ENCODE results near the gene IPCEF1.
A peak's percentile ranks its signal among the peaks of the same experiment; 100 is the strongest.

Gene IPCEF1

DNA sequence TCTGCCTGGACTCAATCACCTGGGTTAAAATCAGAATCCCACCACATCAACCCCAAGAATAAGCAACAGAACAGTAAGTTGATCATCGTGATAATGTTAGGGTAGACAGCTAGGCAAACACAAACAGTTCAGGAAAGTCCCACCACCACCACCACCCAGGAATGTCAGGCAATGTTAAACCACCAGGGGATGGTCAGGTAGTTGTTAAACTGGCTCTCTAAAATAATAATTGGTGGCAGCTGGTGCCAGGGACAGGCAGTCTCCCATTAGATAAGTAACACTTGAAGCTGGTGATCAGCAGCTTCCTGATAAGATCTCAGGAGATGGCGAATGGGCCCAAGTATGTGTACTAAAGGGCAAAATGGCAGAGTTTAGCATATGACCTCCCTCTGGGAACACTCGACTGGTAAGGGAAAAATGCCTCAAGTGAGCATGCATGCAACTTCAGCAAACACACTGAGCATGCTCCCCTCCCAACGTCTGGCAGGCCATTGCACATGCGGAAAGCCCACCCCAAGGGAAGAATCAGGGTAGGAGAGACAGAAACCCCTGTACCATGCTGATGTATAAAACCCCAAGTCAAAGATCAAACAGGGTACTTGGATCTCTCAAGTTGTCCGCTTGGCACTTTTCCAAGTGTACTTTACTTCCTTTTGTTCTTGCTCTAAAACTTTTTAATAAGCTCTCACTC, 66.6 kb downstream of the IPCEF1 start:
- DNase-seq: no peak

DNA sequence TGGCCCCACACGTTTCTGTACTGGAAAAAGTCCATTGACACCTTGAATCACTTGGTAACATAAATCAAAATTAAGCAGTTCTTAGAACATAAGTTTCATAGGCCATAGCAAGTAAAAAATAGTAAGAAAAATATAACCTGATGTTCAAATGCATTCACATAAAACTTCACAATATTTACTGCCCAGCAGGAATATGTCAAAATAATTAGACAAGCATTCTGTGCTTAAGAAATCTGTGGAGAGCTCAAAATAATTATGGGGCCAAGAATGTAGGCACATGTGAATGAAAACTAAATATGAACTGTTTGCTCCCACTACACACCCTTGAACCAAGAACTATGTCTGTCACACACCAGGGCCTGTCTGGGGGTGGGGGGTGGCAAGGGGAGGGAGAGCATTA, 70.8 kb downstream of the IPCEF1 start:
- DNase-seq: no peak

DNA sequence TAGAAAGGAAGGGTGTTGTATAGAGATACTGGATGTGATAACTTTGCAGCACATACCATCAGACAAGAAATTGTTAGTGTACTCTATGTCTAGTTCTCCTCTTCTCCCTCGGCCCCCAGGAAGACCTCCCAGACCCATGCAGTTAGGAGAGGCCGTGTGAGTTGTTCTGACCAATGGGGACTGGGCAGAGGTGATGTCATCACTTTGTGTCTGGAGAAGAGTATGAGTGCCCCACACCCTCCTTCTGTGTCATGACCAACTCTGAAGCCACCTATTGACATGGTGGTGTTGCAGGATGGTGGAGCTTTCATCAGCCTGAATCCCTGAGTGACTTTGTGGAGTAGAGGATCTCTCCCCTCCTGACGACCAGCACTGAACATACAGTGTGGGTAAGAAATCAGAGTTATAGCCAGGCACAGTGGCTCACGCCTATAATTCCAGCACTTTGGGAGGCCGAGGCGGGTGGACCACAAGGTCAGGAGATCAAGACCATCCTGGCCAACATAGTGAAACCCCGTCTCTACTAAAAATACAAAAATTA, 72.2 kb downstream of the IPCEF1 start:
- DNase-seq: no peak

DNA sequence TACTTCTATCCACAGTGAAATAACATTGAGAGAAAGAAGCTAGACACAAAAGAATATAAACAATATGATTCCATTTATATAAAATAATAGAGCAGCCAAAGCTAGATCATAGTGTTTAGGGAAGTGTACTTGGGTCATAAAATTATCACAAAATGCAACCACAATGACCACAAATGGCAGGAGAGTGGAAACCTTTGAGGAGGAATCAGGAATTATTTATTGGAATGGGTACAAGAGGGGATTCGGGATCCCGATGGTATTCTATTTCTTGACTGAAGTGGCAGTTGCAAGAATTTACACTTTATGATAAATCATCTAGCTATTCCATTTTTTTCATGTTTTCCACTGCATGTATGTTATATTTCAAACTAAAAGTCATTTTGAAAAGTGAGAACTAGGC, 76.1 kb downstream of the IPCEF1 start:
- DNase-seq: no peak

DNA sequence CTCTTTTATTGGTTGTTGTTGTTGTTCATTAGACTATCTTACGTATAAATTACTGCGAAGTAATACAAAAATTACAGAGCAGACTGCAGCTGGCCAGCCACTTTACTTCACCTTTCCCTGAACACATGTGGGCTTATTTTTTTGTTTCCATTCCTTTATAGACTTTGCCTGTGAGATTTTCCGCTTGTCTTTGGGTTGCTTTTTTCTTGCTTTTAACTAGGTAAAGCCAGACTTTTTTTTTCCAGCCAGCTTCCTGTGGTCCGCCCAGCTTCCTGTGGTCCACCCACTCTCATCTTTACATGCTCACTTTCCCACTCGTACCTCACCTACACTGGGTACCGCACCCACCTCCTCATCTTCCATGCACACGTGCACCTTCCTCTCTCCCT, 79.0 kb downstream of the IPCEF1 start:
- no peak for DNase-seq

DNA sequence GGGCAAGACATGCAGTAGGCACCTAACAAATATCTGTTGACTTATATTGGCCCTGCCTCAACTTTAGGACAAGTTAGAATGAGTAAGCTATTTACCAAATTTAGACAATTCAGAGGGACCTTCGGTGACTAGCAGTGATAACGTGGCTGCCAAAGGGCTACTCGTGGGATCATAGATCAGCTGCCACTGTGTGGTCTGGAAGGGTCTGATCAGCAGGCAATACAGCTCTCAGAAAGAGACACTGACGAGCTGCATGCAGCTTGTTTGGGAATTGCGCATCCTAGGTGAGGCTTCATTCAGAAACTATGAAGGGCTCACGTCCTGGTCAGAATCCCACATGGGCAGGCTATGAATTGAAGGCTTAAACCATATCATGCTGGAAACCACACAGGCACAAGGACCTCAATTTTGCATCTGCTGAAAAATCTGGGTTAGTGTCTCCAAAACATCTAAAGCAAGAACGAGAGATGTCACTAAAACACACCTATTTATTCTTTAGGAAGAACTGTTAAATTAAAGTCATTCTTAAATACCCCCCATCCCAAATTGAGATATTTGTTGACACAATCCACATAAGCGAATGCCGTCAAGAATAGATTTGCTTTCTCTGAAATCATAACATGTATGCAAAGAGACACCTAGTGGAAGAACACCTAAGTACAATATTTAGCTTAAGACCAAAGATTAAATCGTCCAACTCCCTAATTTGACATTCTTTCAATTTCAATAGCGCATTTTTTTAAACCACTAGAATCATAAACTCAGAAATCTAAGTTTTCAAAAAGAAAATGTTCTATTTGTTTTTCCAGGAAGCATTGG, 79.6 kb downstream of the IPCEF1 start:
- peak in 1 of 2 donors; percentile 77 for DNase-seq

DNA sequence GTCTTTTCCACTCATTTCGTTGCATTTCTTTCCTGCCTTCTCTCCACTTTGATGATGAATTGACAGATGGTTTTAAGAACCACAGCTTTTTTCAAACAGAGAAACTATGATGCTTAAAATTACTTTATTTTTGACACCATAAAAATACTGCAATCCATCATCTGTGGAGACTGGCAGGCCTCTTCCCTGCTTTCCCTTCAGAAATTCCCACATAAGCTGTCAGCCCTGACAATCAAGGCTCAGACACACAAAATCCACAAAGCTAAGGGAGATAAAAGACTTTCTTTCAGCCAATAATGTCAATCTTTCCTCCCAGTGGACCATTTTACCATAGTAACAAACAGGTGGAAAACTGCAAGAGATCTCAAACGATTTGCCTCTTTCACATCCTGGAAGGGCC, 82.4 kb downstream of the IPCEF1 start:
- DNase-seq: no peak

DNA sequence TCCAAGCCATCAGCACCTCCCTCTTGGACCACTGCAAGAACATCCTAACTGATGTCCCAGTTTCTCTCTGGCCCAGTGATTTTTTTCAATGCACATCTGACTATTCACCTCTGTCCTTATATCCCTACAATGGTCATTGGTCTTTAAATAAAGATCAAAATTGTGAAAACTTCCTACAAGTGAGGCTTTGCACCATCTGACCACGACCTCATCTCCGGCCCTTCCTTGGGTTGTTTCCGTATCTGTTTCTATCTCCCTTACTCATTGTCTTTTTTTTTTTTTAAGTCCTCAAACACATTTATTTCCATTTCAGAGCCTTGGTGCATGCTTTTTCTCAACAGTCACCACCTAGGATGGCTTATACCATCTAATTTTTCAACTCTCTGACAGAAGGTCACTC, 88.1 kb downstream of the IPCEF1 start:
- no peak for DNase-seq

DNA sequence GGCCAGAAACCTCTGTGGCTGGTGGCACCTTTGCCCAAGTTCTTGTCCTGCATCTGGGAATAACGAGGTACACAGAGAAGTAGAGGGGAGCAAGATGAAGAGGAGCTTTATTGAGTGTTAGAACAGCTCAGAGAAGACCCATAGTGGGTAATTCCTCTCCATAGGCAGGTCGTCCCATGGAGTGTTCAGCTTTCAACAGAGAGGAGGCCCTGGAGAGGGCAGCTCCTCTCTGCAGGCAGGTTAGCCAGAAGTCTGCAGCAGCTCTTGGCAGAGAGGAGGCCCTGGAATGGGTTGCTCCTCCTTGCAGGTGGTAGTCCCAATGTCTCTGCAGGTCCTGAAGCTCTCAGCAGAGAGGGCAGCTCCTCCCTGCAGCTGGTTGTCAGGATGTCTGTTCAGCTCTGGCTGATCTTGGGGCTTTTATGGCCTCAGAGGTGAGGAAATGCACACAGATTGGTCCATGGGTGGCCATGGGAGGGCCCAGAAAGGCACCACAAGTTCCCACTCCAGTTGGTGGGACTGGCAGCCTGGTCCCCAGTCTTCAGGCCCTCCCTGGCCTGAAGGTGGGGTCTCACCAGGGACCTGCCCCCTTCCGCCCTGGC, 89.0 kb downstream of the IPCEF1 start:
- DNase-seq: no peak

DNA sequence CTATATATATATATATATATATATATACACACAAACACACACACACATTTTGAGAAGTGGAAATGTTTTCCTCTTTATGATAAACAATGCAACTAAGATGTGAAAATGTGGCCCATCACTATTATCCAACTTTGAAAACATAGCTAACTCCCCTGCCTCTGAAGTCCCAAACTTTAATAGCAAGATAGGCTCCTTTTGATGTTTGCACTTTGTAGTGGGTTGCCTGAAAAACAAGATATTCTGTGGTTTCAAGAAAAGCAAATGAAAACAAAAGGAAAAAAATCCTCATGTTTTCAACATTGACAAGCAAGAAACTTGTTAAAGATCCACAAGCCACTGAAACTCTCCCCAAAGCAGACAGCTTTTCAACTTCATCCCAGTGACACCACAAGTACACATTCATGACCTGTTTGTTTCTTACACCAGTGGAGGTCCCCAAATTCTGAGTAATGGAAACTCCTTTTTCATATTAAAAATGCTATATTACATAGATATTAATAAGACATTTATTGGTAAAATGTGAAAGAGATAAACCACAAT, 90.0 kb downstream of the IPCEF1 start:
- DNase-seq: no peak

DNA sequence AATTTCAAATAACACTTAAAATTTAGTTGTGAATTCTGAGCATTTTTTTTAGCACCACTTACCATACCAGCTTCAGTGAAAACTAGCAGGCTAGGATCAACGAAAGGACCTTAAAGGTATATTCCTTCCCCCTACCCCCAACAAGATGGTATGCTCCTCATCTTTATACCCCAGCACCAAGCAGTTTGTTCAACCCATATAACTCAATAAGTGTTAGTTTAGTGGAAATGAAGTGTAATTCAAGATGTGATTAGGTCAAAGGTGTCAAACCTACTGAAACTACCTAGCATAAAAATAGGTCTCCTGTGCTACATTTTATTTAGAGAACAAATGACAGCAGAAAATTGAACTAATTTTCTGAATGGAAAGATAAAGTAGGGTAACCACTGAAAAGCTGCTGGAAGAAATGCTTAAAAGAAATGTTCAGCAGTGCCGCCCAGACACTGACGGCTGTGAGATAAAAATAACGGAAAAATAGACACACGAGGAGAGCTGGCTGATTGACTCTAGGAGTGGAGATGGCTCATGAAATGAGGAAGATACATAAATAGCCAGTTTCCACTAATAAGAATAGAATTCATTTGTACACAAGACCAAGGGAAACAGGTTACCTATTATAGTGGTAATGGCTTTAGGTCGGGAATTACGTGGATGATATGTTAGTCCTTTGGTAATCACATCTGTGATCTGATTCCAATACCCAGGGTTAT, 94.8 kb downstream of the IPCEF1 start:
- no peak for DNase-seq

DNA sequence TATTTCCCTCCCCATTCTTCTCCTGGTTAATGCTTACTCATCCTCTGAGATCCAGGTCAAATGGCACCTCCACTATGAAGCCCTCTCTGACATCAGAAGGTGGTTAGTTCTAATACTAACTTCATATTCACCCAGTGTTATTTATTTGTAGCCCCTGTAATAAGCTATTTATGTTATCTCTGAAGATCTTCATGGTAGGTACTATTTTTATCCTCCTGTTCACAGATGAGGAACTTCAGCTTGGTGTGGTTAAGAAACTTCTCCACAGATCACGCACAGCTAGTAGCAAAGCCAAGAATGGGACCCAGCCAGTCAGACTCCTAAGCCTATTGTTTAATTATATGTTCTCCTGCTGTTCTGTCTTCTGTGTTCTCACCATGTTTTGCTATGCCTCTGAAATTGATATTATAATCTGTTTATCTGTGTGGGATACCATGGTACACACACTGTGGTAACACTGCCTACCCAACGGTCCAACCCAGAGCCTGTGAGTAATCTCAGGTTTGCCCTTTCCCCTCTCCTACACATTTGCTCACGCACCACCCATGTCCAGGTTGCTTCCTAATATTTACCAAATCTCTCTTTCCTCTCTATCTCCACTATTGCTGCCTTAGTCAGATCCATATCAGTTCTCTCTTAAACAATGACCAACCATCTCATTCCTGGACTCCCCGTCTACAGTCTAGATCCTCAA, 98.4 kb downstream of the IPCEF1 start:
- no peak for DNase-seq

DNA sequence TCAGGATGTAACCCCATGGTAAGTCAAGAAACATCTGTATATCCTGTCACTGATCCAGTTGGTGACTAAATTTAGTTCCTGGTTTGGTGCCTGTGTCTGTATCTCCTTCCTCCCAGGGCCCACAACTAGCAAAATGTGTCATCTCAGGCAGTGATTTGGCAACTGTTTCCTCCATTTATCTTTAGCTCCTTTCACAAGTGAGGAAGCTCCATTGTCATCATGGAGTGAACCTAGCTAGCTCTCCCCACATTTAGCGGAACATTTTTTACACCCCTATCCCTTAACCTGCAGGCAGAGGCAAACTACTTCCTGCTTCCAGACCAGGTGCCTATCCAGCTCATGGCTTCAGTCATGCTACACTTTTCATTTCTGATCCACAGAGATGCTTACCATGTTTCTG, 99.5 kb downstream of the IPCEF1 start:
- DNase-seq: peak in 1 of 2 donors; percentile 42

DNA sequence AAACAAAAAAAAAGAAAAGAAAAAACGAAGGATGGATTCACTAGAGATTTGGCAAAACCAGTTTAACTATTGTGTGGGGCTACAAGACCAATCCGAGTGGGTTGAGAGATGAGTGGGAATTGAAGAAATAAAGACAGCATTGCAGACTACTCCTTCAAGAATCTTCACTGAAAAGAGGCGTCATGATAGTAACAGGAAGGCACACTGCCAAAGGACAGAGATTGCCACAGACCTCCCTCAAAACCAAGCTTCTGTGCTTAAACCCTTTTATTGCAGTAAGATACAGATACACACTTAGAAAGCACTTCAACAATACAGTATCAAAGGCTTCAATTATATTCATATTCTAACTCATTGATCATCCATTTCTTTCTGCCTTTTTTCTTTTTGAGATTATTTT, 103.9 kb downstream of the IPCEF1 start:
- no peak for DNase-seq

DNA sequence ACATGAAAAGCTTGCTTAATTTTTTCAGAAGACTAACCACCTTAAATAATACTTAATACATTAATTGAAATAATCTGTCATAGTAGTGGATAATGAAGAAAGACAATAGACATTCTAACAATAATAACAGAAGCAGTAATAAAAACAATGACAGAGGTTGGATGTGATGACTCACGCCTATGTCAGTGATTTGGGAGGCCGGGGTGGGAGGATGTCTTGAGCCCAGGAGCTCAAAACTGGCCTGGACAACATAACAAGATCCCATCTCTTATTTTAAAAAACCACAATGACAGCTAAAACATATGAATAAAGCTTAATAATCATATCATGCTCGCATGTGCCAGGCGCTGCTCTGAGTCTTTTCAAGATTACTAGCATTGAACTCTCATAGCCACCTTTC, 105.5 kb downstream of the IPCEF1 start:
- no peak for DNase-seq

DNA sequence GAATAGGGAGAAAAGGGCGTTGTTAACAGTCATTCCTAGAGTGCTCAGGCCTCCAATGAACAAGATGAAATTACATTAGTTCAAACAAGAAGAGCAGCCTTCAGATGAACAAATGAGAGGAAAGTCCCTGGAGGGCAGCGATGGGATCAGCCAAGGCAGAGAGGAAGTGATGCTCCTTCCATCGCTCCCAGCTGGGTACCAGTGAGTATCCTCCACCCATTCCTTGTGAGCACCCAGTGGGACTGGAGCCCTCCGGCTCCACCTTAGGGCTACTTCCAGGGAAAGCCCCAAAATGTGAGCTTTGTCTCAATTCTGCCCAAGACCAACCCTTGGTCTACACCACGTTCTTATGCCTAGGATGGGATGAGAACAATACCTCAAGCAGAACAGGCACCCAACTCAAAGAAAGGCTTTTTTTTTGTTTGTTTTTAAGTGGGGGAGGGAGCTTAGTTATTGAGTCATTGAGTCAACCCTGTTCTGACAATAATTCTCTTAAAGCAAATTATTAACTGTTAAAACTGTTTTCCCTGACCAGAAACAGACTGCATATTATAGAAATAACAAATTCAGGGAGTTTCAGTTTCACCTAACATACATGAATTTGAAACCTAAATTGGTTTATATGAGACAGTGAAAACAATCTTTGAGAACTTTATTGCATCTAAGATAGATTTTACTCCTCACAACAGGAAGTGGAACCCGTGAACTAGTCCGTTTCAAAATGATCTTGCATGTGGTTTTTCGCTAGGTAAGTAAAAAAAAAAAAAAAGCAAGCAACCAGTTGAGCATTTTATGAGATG, 106.9 kb downstream of the IPCEF1 start:
- peak; percentile 30 to 77 for DNase-seq

DNA sequence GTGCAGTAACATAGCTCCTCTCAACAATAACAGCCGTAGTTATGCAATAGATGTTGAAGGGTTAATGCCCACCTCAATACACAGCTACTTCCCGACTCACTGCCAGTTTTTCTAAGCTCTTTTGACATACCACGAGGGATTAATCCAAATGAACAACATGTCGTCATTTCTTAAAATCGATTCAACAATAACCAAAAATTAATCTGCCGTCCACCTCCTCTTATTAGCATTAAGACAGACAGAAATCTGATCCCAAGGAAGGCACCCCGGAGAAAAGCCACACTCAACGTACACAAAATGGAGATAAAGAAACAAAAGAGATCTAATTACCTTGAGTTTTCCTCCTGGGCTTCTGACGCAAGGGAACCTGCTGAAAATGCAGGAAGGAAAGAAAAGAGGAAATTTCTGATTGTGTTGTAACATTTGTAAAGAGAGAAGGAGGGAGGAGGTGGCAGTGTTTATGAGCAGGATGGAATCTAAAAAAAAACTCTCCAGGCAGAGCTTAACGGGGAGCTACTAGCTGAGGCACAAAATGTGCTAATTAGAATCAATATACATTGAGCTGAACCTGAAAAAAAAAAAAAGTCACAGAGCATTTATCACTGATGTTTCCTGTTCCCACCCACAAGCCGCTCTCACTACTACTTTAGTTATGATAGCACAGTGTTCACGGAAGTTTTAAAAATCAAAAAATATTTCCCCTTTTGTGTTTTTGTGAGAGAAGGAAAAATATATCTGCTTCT, 109.3 kb downstream of the IPCEF1 start:
- peak in 1 of 2 donors; percentile 66 for DNase-seq

DNA sequence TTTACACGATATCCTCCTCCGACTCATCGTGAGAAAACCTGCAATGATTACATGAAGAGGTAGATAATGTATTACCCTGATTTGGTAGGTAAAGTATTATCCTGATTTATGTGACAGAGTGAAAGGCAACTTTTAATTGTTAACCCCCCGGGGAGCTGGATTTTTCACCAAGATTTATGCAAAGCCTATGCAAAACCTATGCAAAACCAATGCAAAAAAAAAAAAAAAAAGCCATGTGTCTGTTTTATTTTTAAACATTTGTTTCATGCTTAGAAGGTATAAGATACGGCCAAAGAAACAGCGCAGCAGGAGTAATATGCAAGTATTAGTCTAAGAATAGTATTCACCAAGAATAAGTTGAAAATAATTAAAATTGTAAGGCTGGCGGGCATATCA, 109.9 kb downstream of the IPCEF1 start:
- DNase-seq: no peak

DNA sequence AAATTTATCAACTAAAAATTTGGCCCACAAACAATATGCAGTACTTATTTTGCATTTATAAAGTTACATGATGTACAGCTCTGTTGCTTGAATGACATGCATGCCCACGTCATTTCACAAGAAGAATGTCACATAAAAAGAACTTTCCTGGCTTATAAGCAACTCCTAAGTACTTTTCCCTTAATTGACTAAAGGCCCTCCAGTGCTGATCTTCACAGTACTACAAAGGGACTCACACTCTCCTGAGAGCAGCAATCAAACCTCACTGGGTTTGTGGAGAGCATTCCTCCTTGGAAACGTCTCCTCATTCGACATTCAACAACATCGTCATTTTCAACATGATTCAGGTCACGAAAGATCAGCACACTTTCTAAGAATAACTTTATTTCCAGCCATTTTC, 111.1 kb downstream of the IPCEF1 start:
- peak in 1 of 2 donors; percentile 60 for DNase-seq
